Activated CD8-positive, alpha-beta memory T cell treated with anti-CD3 and anti-CD28 coated beads, Interleukin-2, amount 50 U/mL, for 1 hour (primary cell): ENCODE results near the gene DOK1.

Experiments
- DNase-seq: peaks from one replicate; pipeline ENCODE4 v3.0.0-alpha.2; 2020; ENCODE audit errors: extremely low read depth

The DOK1 gene

DNA sequence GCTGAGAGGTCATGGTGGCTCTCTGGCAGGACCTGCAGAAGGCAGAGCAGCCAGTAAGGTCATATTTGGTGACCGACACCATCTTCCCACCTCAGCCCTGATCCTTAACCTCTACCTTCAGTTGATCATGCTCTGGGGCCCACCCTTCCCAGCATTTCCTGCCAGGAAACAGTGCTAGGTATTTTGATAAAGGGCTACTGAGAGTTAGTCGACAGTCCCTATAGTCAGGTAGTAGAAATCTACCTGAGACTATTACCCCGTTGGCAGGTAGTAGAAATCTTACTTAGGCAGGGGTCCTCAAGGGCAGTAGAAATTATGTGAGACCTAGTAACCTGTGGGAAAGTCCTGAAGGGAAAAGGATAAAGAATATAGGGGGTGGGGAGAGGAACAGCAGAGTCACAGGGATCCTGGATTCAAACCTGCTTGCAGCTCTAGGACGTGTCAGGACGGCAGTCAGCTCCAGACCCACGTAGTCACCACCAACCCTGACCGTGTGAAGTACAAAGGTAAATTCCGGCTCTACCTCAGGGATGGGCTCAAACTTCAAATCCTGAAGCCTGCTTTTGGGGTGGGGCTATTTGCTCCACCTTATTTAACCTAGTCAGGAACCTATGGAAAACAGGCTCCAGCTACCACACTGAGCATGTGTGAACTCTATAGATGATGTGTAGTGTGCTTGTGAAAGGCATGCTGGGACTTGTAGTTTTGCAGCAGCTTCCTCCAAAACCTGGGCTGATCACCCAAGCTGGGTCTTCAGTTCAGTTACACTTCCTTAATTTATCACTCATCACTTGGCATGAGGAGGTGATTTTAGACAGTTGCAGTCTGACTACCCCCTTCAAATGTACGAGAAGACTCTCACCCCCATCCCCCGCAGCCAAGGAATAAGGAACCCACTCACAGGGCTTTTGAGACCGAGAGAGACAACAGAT lies 28.5 kb upstream of the DOK1 start, which contains the start of gene DQX1:
Gene DQX1 (minus strand): TSS at position 515 of the 932 bp plus-strand sequence. CDS start 502 bp downstream, at position 13.
- no peak for DNase-seq

DNA sequence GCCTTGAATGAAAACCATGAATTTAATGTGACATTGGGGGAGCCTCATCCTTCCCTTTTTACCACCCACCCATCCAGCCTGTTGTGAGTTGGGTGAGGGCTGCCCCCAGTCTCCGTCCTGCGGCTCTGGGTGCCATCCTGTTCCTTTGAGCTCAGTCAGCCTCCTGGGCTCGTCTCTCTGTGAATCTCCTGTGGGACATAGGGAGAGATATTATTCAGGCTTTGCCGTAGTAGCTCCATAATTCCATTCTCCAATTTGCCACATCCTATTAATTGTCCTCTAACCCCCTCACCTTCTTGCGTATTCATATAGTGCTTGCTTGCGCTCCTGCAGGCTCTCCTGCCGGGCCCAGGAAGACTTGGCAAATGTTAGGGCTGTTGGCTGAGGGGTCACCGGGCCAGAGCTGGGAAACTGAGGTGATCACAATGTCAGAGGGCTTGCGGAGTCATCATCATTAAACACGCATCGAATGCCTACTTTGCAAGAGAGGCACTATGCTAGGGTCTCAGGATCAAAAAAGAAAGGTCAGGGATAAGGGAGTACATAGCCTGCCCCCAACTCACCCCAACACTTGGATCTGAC lies 27.8 kb upstream of the DOK1 start:
- DNase-seq, result no peak

DNA sequence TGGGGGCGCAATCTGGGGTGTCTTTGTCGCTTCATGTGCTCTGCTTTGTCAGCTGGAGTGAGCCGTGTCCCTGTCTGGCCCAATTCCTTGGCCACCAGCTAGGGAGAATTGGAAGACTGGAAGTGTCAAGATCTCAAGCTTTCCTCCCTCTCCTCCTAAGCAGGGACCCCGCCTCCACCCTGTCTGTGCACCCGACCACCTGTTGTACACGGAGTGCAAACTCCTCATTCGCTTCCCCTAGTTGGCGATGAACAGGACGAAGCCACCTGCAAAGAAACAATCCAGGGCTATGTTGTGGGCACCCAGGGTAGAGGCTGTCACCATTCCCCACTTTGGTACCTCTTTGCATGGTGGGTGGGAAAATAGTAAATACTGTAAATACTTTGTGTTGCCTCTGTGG lies 26.8 kb upstream of the DOK1 start:
- no peak for DNase-seq

- no peak for DNase-seq
Measured at GRCh38 chr2:74528600-74529356, 25.7 kb upstream of the DOK1 start.

GRCh38 chr2:74529357-74530238 lies 24.9 kb upstream of the DOK1 start, which contains the start of the genes AUP1 and HTRA2:
Gene AUP1 (minus strand): TSS chr2:74529706. CDS start chr2:74529629, 77 bp downstream.
Gene HTRA2 (plus strand): TSS chr2:74529933. CDS start chr2:74530007, 74 bp downstream.
- peak; percentile 61 for DNase-seq

DNA sequence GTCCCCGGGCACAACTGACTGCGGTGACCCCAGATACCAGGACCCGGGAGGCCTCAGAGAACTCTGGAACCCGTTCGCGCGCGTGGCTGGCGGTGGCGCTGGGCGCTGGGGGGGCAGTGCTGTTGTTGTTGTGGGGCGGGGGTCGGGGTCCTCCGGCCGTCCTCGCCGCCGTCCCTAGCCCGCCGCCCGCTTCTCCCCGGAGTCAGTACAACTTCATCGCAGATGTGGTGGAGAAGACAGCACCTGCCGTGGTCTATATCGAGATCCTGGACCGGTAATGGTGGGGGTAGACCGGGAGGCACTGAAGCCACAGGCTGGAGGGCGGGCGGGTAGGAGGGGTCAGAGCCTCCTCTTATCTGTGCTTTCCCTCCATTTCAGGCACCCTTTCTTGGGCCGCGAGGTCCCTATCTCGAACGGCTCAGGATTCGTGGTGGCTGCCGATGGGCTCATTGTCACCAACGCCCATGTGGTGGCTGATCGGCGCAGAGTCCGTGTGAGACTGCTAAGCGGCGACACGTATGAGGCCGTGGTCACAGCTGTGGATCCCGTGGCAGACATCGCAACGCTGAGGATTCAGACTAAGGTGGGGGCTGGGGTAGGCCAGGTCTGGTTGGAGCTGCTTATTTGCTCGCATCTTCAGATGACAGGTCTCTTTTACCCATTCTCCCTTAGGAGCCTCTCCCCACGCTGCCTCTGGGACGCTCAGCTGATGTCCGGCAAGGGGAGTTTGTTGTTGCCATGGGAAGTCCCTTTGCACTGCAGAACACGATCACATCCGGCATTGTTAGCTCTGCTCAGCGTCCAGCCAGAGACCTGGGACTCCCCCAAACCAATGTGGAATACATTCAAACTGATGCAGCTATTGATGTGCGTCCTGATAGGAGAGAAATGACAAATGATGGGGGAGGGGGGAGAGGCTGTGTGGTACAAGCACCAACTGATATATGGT lies 24.0 kb upstream of the DOK1 start:
- DNase-seq, result no peak

GRCh38 chr2:74531666-74532065 lies 22.9 kb upstream of the DOK1 start:
- no peak for DNase-seq

DNA sequence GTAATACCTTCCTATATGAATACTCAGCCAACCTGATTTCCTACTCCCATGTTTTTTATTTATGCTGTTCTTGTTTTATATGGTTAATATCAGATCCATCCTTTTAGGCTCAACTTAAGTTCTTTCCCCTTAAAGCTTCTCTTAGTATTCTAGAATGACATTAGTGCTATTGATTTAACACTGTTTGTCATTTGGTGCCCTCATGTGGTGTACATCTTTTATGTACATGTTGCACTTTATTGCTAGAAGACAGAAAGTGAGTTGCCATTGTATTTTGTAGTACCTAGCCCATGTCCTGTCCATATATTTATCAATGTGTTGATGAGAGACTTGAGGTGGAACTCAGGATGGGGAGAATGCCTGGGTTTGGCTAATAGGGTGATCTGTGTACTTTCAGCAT lies 22.3 kb upstream of the DOK1 start:
- no peak for DNase-seq

- no peak for DNase-seq
Measured at GRCh38 chr2:74533464-74533863, 21.1 kb upstream of the DOK1 start.

- DNase-seq, result no peak
Measured at GRCh38 chr2:74534411-74534810, 20.1 kb upstream of the DOK1 start.

DNA sequence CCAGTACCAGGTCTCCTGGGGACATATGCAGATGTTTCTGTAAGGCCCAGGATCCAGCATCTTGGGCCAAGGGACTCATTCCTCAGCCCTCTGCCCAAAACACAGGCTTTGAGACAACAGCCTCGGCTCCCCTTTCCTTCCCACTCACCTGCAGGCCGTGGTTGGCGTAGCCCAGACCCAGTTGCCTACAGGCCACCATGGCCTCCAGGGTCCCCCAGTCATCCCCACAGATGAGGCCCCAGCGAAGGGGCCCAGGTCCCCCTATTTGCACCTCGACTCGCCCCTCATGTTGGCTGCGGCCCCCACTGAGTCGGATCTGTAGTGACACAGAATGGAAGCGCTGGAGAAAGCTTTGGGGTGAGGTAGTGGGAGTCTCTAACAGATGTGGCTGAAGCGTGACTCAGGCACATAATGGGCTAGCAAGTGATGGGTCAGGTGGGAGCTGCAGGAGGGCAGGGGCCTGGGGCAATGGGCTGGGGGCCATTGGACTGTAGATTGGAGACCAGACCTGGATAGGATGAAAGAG lies 19.0 kb upstream of the DOK1 start:
- DNase-seq, result no peak

- DNase-seq, result no peak
Measured at GRCh38 chr2:74536166-74536950, 18.2 kb upstream of the DOK1 start.

- DNase-seq, result no peak
Measured at GRCh38 chr2:74537140-74537539, 17.4 kb upstream of the DOK1 start.

DNA sequence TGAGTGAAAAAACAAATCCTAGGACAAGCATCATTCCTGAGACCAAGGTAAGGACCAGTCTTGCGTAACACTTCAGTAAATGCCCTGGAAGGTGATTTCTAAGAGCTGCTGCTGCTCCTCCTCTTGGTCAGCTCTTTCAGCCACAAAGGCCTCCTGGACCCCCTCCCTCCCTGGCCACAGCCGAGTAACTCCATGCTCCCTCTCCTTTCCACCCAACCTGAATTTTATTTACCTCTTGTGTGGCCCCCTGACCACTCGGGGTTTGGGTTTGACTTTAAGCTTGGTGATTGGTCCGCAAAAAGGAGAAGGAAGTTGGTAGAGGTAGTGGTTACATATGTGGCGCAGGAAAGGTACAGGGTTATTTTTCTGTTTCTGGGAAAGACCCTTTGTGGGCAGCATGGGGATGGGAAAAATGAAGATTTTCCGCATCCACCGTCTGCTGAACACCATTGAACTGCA lies 15.6 kb upstream of the DOK1 start:
- DNase-seq, result no peak

- DNase-seq, result no peak
Measured at GRCh38 chr2:74540291-74540690, 14.2 kb upstream of the DOK1 start.

- DNase-seq, result no peak
Measured at GRCh38 chr2:74542978-74543377, 11.5 kb upstream of the DOK1 start.

DNA sequence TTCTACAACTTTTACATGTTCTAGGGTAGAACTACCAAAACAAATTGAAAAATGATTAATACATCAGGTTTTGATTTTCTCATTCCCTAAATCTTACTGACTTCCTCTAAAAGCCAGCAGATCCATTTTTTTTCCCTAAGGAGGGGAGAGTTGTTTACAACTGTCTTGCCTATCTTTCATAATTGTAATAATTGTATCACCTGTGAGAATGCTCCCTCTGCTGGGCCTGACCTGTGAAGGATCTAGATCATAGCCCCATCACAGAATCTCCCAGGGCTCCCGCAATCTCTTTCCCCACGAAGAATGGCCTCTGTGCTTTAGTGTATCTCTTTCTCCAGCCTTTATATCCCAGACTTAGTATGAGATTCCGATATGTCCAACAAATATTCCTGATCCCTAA lies 9.9 kb upstream of the DOK1 start:
- DNase-seq, result no peak

- DNase-seq, result no peak
Measured at GRCh38 chr2:74546004-74546403, 8.5 kb upstream of the DOK1 start.
